Gastrocnemius medialis (tissue), 4 donors: ENCODE data around the gene NDUFS8. TPM values are rescaled to one million over a fixed set of nuclear protein-coding genes. Genes with fewer than 3 reads are reported as not detected.

Source experiments
- ATAC-seq, 2 donors: fragments of 150-250 bp; one replicate each; pipeline ENCODE4 v1.9.1; 2016
- DNase-seq, 2 donors: peaks; one replicate each; pipeline ENCODE4 v3.0.0-alpha.2; 2019
- H3K27ac ChIP-seq, 4 donors: fragments of 200-600 bp; sonication (generic); 1 replicate in 1 of 4; 2 replicates in 3 of 4; pipeline ENCODE4 v1.5.1; 2016 to 2018; ENCODE audit warnings: mild to moderate bottlenecking in 2 of 4, moderate library complexity in 1 of 4
- H3K27me3 ChIP-seq, 3 donors: fragments of 200-600 bp; sonication (generic) in 2 of 3; 1 replicate in 1 of 3; 2 replicates in 2 of 3; pipeline versions ENCODE4 v1.5.1 to v1.6.0; 2016 to 2019; ENCODE audit warnings: mild to moderate bottlenecking in 1 of 3, moderate library complexity in 1 of 3
- H3K36me3 ChIP-seq, 2 donors: fragments of 200-600 bp; sonication (generic) in 1 of 2; one replicate each; pipeline ENCODE4 v1.5.1; 2017 to 2018
- H3K4me1 ChIP-seq, 2 donors: fragments of 200-600 bp; sonication (generic) in 1 of 2; one replicate each; pipeline ENCODE4 v1.5.1; 2016 to 2017; ENCODE audit warnings: mild to moderate bottlenecking in 2 of 2
- H3K4me3 ChIP-seq, 4 donors: fragments of 200-600 bp; sonication (generic) in 3 of 4; 1 replicate in 1 of 4; 2 replicates in 3 of 4; pipeline ENCODE4 v1.5.1; 2016 to 2019; ENCODE audit warnings: mild to moderate bottlenecking in 2 of 4
- H3K9me3 ChIP-seq, 3 donors: fragments of 200-600 bp; sonication (generic) in 2 of 3; 1 replicate in 1 of 3; 2 replicates in 2 of 3; pipeline ENCODE4 v1.5.1; 2016 to 2019
- POLR2A ChIP-seq, 2 donors: fragments of 450-650 bp; IDR thresholded peaks; one replicate each; pipeline ENCODE4 v1.6.1; 2017; ENCODE audit warnings: antibody characterized with exemption in 2 of 2, mild to moderate bottlenecking in 2 of 2, moderate library complexity in 2 of 2
- in situ Hi-C, 4 donors: fragments of 200-750 bp; cut with MboI; loops; one replicate each; pipeline versions ENCODE4 v1.15.0 to v1.8.0; 2017; ENCODE audit warnings: low sequenced_read_pairs in 4 of 4
- intact Hi-C: fragments of 100-400 bp; cut with DNase I; formaldehyde crosslinking; loops from one replicate; pipeline ENCODE4 v1.15.1; 2023; ENCODE audit warnings: low total_unique reads
- total RNA-seq, 4 donors: library from RNA; depleted of rRNA; stranded (reverse); fragments of >200 nt; gene quantifications; one replicate each; pipeline versions ENCODE4 v1.1.0 to v1.2.3, GENCODE V29; 2016
- TF ChIP-seq, protein P1 (sequence below), 5 experiments: fragments of 450-650 bp in 3 of 5; fragments of 200-600 bp in 2 of 5; sonication (generic) in 2 of 5; IDR thresholded peaks in 4 of 5; conservative IDR thresholded peaks in 1 of 5; 1 replicate in 4 of 5; 2 replicates in 1 of 5; pipeline ENCODE4 v1.5.1; 2016 to 2019; ENCODE audit warnings: antibody characterized with exemption in 5 of 5, mild to moderate bottlenecking in 3 of 5, moderate library complexity in 3 of 5

The NDUFS8 gene
- total RNA-seq, 4 donors from 2014 or later: 242 to 432 (median 307) TPM

DNA sequence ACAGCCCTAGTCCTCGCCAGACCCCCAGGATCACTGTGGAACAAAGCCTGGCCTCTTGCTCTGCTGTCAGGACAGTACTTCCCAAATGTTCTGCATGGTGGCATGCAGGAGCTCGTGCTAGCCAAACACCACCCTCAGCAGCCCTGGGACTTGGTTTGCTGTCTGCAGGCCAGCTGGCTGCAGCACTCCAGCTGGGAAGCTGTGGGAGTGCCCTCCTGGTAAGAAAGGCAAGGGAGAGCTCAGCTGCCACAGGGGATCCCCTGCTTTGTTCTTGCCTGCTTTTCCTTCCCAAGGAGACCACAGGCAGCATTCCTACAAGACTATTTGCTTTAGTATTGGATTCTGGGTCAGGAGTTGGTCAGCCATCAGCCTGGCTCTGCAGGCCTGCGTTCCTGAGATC lies 36.3 kb downstream of the NDUFS8 start:
- in situ Hi-C loops (no loop called here), intact Hi-C loops (no loop called here)
- Histone ChIP-seq H3K27ac (no peak overlapping the region), H3K36me3 (peaks cover 0 to 79% of the 10 kb centered on the region in 2 donors), H3K4me1 (no peaks in the 10 kb centered on the region), H3K27me3 (no peaks in the 10 kb centered on the region), H3K4me3 (no peak overlapping the region), H3K9me3 (no peaks in the 10 kb centered on the region)
- ATAC-seq (no peak), DNase-seq (no peak)
- TF ChIP-seq, protein P1, sequence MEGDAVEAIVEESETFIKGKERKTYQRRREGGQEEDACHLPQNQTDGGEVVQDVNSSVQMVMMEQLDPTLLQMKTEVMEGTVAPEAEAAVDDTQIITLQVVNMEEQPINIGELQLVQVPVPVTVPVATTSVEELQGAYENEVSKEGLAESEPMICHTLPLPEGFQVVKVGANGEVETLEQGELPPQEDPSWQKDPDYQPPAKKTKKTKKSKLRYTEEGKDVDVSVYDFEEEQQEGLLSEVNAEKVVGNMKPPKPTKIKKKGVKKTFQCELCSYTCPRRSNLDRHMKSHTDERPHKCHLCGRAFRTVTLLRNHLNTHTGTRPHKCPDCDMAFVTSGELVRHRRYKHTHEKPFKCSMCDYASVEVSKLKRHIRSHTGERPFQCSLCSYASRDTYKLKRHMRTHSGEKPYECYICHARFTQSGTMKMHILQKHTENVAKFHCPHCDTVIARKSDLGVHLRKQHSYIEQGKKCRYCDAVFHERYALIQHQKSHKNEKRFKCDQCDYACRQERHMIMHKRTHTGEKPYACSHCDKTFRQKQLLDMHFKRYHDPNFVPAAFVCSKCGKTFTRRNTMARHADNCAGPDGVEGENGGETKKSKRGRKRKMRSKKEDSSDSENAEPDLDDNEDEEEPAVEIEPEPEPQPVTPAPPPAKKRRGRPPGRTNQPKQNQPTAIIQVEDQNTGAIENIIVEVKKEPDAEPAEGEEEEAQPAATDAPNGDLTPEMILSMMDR (IDR thresholded peaks at IDR 0.05 in 4 of 5, conservative IDR thresholded peaks at IDR 0.05 in 1 of 5): no peak
- TF ChIP-seq POLR2A (IDR thresholded peaks at IDR 0.05): no peak

DNA sequence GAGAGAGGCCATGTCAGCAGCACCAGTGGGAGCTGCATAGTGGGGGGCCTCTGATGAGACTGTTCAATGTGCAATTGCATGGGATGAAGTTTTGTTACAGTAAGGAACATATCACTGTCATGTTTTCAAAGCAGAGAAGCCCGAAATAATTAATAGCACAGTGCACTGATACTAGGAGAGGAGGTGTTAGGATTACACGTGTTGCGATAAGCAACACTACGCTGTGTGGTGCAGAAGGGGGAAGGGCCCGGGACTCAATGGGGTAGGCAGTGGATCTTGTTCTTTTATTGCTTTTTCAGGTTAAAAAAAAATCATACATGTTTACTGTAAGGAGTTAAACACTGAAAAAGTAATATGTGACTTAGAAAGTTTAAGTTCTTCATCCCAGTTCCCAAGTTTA lies 37.5 kb downstream of the NDUFS8 start:
- H3K36me3 ChIP-seq: peaks cover 0 to 71% of the 10 kb centered on the region in 2 donors
- H3K4me1 ChIP-seq: no peaks in the 10 kb centered on the region
- no peaks in the 10 kb centered on the region for H3K9me3 ChIP-seq
- DNase-seq (no peak), ATAC-seq (no peak)
- no peak overlapping the region for H3K27ac ChIP-seq
- intact Hi-C loops (no loop called here), in situ Hi-C loops (no loop called here)
- TF ChIP-seq, protein P1 (IDR thresholded peaks at IDR 0.05 in 4 of 5, conservative IDR thresholded peaks at IDR 0.05 in 1 of 5): no peak
- no peak for TF ChIP-seq POLR2A (IDR thresholded peaks at IDR 0.05)
- no peaks in the 10 kb centered on the region for H3K27me3 ChIP-seq
- H3K4me3 ChIP-seq: no peak overlapping the region

DNA sequence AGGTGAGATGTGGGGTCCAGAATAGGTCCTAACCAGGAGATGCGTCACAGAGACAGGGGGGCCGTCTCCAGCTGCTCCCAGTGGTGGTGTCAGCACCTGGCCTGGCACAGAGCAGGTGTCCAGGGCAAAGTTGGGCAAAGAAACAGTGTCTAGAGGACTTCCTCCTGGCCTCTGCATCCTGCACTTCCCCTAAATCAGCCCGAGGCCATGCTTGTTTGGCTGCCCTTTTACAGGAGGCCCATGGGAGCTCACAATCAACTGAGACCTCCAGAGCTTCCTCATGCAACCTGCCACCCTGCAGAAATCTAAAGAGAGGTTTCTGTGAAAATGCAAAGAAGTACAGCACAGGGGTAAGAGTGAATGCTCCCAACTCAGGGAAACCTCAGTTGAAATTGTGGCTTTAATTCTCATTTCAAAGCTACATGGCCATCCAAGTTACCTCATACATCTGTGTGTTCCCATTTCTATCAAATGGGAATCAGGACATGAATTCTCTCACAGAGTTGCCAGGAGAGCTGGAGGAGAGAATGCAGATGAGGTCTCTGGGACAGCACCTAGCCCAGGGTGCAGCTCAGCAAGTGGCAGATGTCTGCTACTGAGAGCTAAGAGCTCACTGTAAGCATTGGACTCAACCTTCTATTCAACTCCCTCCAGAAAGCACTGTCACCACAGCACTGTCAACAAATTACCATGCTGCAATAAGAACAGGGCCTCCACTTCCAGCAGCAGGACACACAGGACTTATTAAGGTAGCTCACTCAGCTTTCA lies 41.0 kb downstream of the NDUFS8 start:
- H3K9me3 ChIP-seq: no peaks in the 10 kb centered on the region
- in situ Hi-C loops: no loop called here
- DNase-seq (no peak), ATAC-seq (no peak)
- H3K4me1 ChIP-seq: no peaks in the 10 kb centered on the region
- no peaks in the 10 kb centered on the region for H3K27me3 ChIP-seq
- H3K27ac ChIP-seq: no peak overlapping the region
- TF ChIP-seq, protein P1 (IDR thresholded peaks at IDR 0.05 in 4 of 5, conservative IDR thresholded peaks at IDR 0.05 in 1 of 5): no peak
- TF ChIP-seq POLR2A (IDR thresholded peaks at IDR 0.05): no peak
- intact Hi-C loops: no loop called here
- no peak overlapping the region for H3K4me3 ChIP-seq
- peaks cover 0 to 59% of the 10 kb centered on the region in 2 donors for H3K36me3 ChIP-seq

DNA sequence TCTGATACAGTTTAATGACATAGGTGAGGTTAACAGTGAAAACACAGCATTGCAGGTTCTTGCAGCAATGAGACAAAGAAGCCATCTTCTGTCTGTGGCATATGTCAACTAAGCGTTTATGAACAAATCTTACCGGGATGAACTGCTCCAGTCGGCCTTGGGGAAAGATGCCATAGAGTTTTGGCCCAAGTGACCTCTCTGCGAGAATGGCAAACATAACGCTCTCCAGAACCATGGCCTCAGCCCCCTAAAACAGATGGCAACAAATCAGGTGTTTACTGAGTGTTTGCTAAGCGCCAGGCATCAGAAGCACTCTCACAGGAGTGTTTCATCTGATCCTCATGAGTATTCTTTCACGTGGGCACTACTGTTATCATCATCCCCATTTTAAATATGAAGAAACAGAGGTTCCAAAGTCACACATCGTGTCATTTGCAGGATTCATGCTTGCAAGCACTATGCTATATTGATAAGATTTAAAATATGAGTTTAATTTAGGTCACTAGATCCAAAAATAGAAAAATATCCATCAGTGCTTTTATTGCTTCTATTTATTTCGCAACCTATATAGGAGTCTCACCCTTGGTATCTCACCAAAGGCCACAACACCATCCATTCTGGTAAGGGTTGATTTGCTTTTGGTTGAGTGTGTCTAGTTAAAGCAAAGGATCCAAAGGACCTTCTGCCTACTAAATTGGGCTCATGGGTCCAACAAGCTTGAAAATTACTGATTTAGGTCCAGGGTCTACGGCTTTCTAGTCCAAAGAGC lies 44.3 kb downstream of the NDUFS8 start:
- H3K4me3 ChIP-seq: no peak overlapping the region
- intact Hi-C loops: no loop called here
- no peaks in the 10 kb centered on the region for H3K27me3 ChIP-seq
- peaks cover 0 to 37% of the 10 kb centered on the region in 2 donors for H3K36me3 ChIP-seq
- no peaks in the 10 kb centered on the region for H3K4me1 ChIP-seq
- no peak overlapping the region for H3K27ac ChIP-seq
- TF ChIP-seq, protein P1 (IDR thresholded peaks at IDR 0.05 in 4 of 5, conservative IDR thresholded peaks at IDR 0.05 in 1 of 5): no peak
- no peak for ATAC-seq
- DNase-seq: no peak
- no peaks in the 10 kb centered on the region for H3K9me3 ChIP-seq
- in situ Hi-C loops: no loop called here
